Ovary (tissue), 9 donors: ENCODE results near the gene KIAA1217. TPM values are rescaled to one million over a fixed set of nuclear protein-coding genes. Genes with fewer than 3 reads are reported as not detected.

Source experiments
- DNase-seq, 5 donors: peaks; one replicate each; pipeline ENCODE4 v3.0.0-alpha.2; 2019 to 2020
- H3K27ac ChIP-seq, 2 donors: fragments of 200-600 bp; one replicate each; pipeline versions ENCODE4 v1.5.1 to v1.8.0; 2019 to 2022
- H3K27me3 ChIP-seq: fragments of 200-600 bp; one replicate; pipeline ENCODE4 v1.8.0; 2022
- H3K36me3 ChIP-seq: fragments of 200-600 bp; sonication (generic); one replicate; pipeline ENCODE4 v1.5.1; 2019
- H3K4me1 ChIP-seq: one replicate; pipeline ENCODE4 v1.8.1; 2013; ENCODE audit warnings: mild to moderate bottlenecking, moderate library complexity; ENCODE audit not compliant: insufficient read depth
- H3K4me3 ChIP-seq: fragments of 200-600 bp; sonication (generic); one replicate; pipeline ENCODE4 v1.5.1; 2017
- H3K9me3 ChIP-seq, 2 donors: fragments of 200-600 bp in 1 of 2; sonication (generic) in 1 of 2; one replicate each; pipeline versions ENCODE4 v1.5.1 to v1.8.1; 2013 to 2019; ENCODE audit warnings: mild to moderate bottlenecking in 1 of 2, moderate library complexity in 1 of 2
- CTCF ChIP-seq, 3 donors: fragments of 450-650 bp in 2 of 3; fragments of 200-600 bp in 1 of 3; IDR thresholded peaks; one replicate each; pipeline versions ENCODE4 v1.5.1 to v1.8.0; 2016 to 2022; ENCODE audit warnings: antibody characterized with exemption in 3 of 3, mild to moderate bottlenecking in 1 of 3
- EP300 ChIP-seq: sonication (generic); formaldehyde crosslinking; IDR thresholded peaks from one replicate; pipeline ENCODE4 v1.6.1; 2017; ENCODE audit warnings: antibody characterized with exemption
- POLR2A ChIP-seq: fragments of 450-650 bp; IDR thresholded peaks from one replicate; pipeline ENCODE4 v1.6.1; 2017; ENCODE audit warnings: antibody characterized with exemption, mild to moderate bottlenecking, moderate library complexity
- WGBS, 3 donors: extraction: QIAGEN DNeasy Blood & Tissue Kit in 1 of 3; methylation state at CpG; one replicate each; pipeline versions ENCODE4 v1.1.5 to v1.1.7; 2013 to 2017; 5-methylcytosine and 5-hydroxymethylcytosine counted together
- intact Hi-C, 4 donors: fragments of 100-400 bp; cut with DNase I; formaldehyde crosslinking; loops; one replicate each; pipeline versions ENCODE4 v1.11.0 to v1.15.1; 2022 to 2023
- polyA plus RNA-seq, 2 donors: library from polyadenylated mRNA; stranded (reverse); fragments of 200-250 nt in 1 of 2; fragments of 350-450 nt in 1 of 2; fragmentation: Illumina TruSeq in 1 of 2; extraction: RNeasy Lipid Tissue Mini Kit (QIAGEN cat#74804) in 1 of 2; gene quantifications; one replicate each; pipeline ENCODE4 v1.2.3, GENCODE V29; 2013 to 2014
- total RNA-seq, 7 donors: library from RNA; depleted of rRNA in 2 of 7; stranded (reverse); fragments of >200 nt in 2 of 7; fragmentation: NEBNext Ultra II Directional in 3 of 7; extraction: Animal tissue kit (Norgen Biotek cat#: 25700) in 3 of 7; gene quantifications; one replicate each; pipeline versions ENCODE4 v1.1.0 to v1.2.4, GENCODE V29; 2016 to 2023
- donor health status: DM: no; HTN: no; CAD: no; lungs with moderate emphysema.
- donor health status: DM: no; HTN: no; CAD: no.
- donor health status: Bipolar disorder and iron deficiency.
- donor health status: DM: yes; HTN: yes; CAD: no.
- donor health status: DM: no; HTN: no; CAD: no.
- donor health status: DM: yes; HTN: yes; CAD: no.

The KIAA1217 gene
- total and polyA plus RNA-seq, 9 donors, result 7.2 to 47.1 (median 23.0) TPM

- H3K27me3 ChIP-seq, result no peaks in the 10 kb centered on the region
- TF ChIP-seq CTCF (IDR thresholded peaks at IDR 0.05), result no peak
- TF ChIP-seq POLR2A, result no peak
- no peak for TF ChIP-seq EP300
- intact Hi-C loops, result no loop called here
- no peaks in the 10 kb centered on the region for H3K36me3 ChIP-seq
- H3K4me3 ChIP-seq, result no peak overlapping the region
- H3K27ac ChIP-seq, result no peak overlapping the region
- 80 to 97% (median 95%) methylated on average over 3 of the region's 3 CpGs for WGBS, 3 donors
- DNase-seq, result no peak
- peaks cover 1% of the 10 kb centered on the region for H3K4me1 ChIP-seq
- peaks cover 0 to 3% of the 10 kb centered on the region in 2 donors for H3K9me3 ChIP-seq
Measured at GRCh38 chr10:24475598-24475997, 266.7 kb downstream of the KIAA1217 start.

GRCh38 chr10:24476913-24477701 lies 268.2 kb downstream of the KIAA1217 start:
- H3K27ac ChIP-seq, result no peak overlapping the region
- H3K9me3 ChIP-seq, result peaks cover 0 to 3% of the 10 kb centered on the region in 2 donors
- no peaks in the 10 kb centered on the region for H3K36me3 ChIP-seq
- no peaks in the 10 kb centered on the region for H3K27me3 ChIP-seq
- H3K4me1 ChIP-seq, result peaks cover 1% of the 10 kb centered on the region
- DNase-seq, result no peak
- 94 to 100% (median 94%) methylated on average over 2 of the region's 2 CpGs for WGBS, 3 donors
- TF ChIP-seq POLR2A (no peak), CTCF (IDR thresholded peaks at IDR 0.05) (no peak), EP300 (no peak)
- no peak overlapping the region for H3K4me3 ChIP-seq
- intact Hi-C loops, result no loop called here

- H3K27me3 ChIP-seq, result no peaks in the 10 kb centered on the region
- H3K36me3 ChIP-seq, result no peaks in the 10 kb centered on the region
- no peak overlapping the region for H3K27ac ChIP-seq
- TF ChIP-seq POLR2A, result no peak
- no peak for TF ChIP-seq CTCF (IDR thresholded peaks at IDR 0.05)
- TF ChIP-seq EP300, result no peak
- H3K4me3 ChIP-seq, result no peak overlapping the region
- H3K9me3 ChIP-seq, result peaks cover 0 to 3% of the 10 kb centered on the region in 2 donors
- no peak for DNase-seq
- peaks cover 1% of the 10 kb centered on the region for H3K4me1 ChIP-seq
- WGBS, 3 donors, result 94 to 100% (median 95%) methylated on average over 3 of the region's 3 CpGs
- intact Hi-C loops, result no loop called here
Measured at GRCh38 chr10:24477915-24478314, 269.0 kb downstream of the KIAA1217 start.

GRCh38 chr10:24479806-24480205 lies 270.9 kb downstream of the KIAA1217 start:
- WGBS, 3 donors, result 73 to 75% (median 74%) methylated on average over 4 of the region's 4 CpGs
- Histone ChIP-seq H3K4me1 (peaks cover 1% of the 10 kb centered on the region), H3K9me3 (peaks cover 0 to 3% of the 10 kb centered on the region in 2 donors), H3K36me3 (no peaks in the 10 kb centered on the region), H3K27ac (no peak overlapping the region), H3K27me3 (no peaks in the 10 kb centered on the region), H3K4me3 (no peak overlapping the region)
- no peak for DNase-seq
- TF ChIP-seq CTCF (IDR thresholded peaks at IDR 0.05) (no peak), POLR2A (no peak), EP300 (no peak)
- intact Hi-C loops, result no loop called here
